Kidney (tissue), 14 donors: ENCODE measurements around the gene TCERG1L. TPM values are rescaled to one million over a fixed set of nuclear protein-coding genes. Genes with fewer than 3 reads are reported as not detected.

Experiments
- DNase-seq, 5 donors: peaks; one replicate each; pipeline ENCODE4 v3.0.0-alpha.2; 2013 to 2020
- FAIRE-seq: peaks from 2 replicates; lab custom pipeline; 2012; peaks lifted over from hg19 to GRCh38; lab: Jason Lieb, UNC
- H3K27ac ChIP-seq, 2 donors: one replicate each; pipeline ENCODE4 v1.7.0; 2013; ENCODE audit warnings: low read depth in 2 of 2, low read length in 2 of 2, inconsistent platforms in 1 of 2
- H3K27me3 ChIP-seq: one replicate; pipeline ENCODE4 v1.7.1; 2013; ENCODE audit warnings: low read length, inconsistent platforms; ENCODE audit not compliant: control insufficient read depth, insufficient read depth
- H3K36me3 ChIP-seq, 3 donors: one replicate each; pipeline versions ENCODE4 v1.7.0 to v1.7.1; 2013; ENCODE audit warnings: low read length in 3 of 3, control low read depth in 1 of 3, inconsistent platforms in 1 of 3; ENCODE audit not compliant: insufficient read depth in 3 of 3, control insufficient read depth in 2 of 3
- H3K4me1 ChIP-seq, 3 donors: one replicate each; pipeline versions ENCODE4 v1.7.0 to v1.7.1; 2013; ENCODE audit warnings: low read length in 3 of 3, inconsistent platforms in 1 of 3, low read depth in 1 of 3; ENCODE audit not compliant: control insufficient read depth in 2 of 3, insufficient read depth in 2 of 3
- H3K4me3 ChIP-seq, 3 donors: one replicate each; pipeline versions ENCODE4 v1.7.0 to v1.8.1; 2013; ENCODE audit warnings: low read length in 3 of 3, control low read depth in 1 of 3, inconsistent platforms in 1 of 3
- H3K9ac ChIP-seq, 3 donors: one replicate each; pipeline versions ENCODE4 v1.7.0 to v1.7.1; 2013; ENCODE audit warnings: low read length in 3 of 3, control low read depth in 1 of 3, inconsistent platforms in 1 of 3
- H3K9me3 ChIP-seq, 3 donors: one replicate each; pipeline versions ENCODE4 v1.7.0 to v1.7.1; 2013; ENCODE audit warnings: low read length in 3 of 3, control low read depth in 1 of 3, inconsistent platforms in 1 of 3; ENCODE audit not compliant: control insufficient read depth in 2 of 3, insufficient read depth in 1 of 3
- CTCF ChIP-seq: IDR thresholded peaks from 3 replicates; pipeline ENCODE4 v1.5.1; 2012; ENCODE audit warnings: mild to moderate bottlenecking, moderate library complexity, borderline replicate concordance; ENCODE audit not compliant: insufficient read depth; ENCODE audit errors: extremely low read depth
- intact Hi-C: fragments of 100-400 bp; cut with DNase I; formaldehyde crosslinking; loops from one replicate; pipeline ENCODE4 v1.11.1; 2022
- polyA plus RNA-seq: library from polyadenylated mRNA; stranded (reverse); fragments of 350-450 nt; fragmentation: Illumina TruSeq; extraction: RNeasy Lipid Tissue Mini Kit (QIAGEN cat#74804); gene quantifications from one replicate; pipeline ENCODE4 v1.2.3, GENCODE V29; 2014; ENCODE audit warnings: low read depth, low replicate concordance; ENCODE audit not compliant: insufficient read depth
- total RNA-seq: library from RNA; stranded (reverse); fragmentation: NEBNext Ultra II Directional; extraction: Animal tissue kit (Norgen Biotek cat#: 25700); gene quantifications from one replicate; pipeline ENCODE4 v1.2.1, GENCODE V29; 2021
- donor health status: control.
- donor health status: control.
- donor health status: control.
- donor health status: control.
- donor health status: control.
- donor health status: DM: yes; HTN: yes; CAD: no.
- donor health status: Normal renal cell carcinoma (clear cell type).

TCERG1L gene
- total and polyA plus RNA-seq, 2 donors from 2014 or later, result not detected

GRCh38 chr10:131250454-131251145 lies 60.9 kb downstream of the TCERG1L start:
- FAIRE-seq (no peak), DNase-seq (peak in 3 of 5 donors; percentile 63 to 75 (median 68))
- no peak overlapping the region for H3K9ac ChIP-seq
- no peaks in the 10 kb centered on the region for H3K9me3 ChIP-seq
- intact Hi-C loops, result no loop called here
- peaks cover 2% of the 10 kb centered on the region for H3K27me3 ChIP-seq
- H3K4me3 ChIP-seq, result no peak overlapping the region
- no peak overlapping the region for H3K27ac ChIP-seq
- no peaks in the 10 kb centered on the region for H3K4me1 ChIP-seq
- TF ChIP-seq CTCF, result no peak
- no peaks in the 10 kb centered on the region for H3K36me3 ChIP-seq

DNA sequence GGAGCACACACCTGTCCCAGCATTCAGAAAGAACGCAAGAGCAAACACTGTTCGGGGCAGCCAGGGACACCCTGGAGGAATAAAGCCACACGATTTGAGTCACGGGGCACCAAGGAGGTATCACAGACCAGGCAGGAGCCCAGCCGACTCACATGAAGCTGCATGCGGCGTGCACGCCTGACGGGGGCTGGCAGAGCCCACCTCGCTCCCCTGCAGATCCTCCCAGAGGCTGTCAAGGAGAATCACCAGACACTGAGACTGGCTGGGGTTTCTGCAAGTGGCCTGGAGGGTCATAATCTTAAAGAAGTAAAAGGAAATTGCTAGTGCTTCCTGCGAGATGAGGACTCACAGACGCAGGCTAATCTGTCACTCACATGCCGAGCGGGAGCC lies 61.6 kb downstream of the TCERG1L start:
- Histone ChIP-seq H3K4me1 (no peaks in the 10 kb centered on the region), H3K36me3 (no peaks in the 10 kb centered on the region), H3K4me3 (no peak overlapping the region), H3K27me3 (peaks cover 2% of the 10 kb centered on the region), H3K9ac (no peak overlapping the region), H3K9me3 (no peaks in the 10 kb centered on the region), H3K27ac (no peak overlapping the region)
- TF ChIP-seq CTCF, result no peak
- DNase-seq (peak in 3 of 5 donors; percentile 13 to 34 (median 26)), FAIRE-seq (no peak)
- intact Hi-C loops, result no loop called here

- intact Hi-C loops, result no loop called here
- Histone ChIP-seq H3K4me3 (no peak overlapping the region), H3K36me3 (no peaks in the 10 kb centered on the region), H3K27ac (no peak overlapping the region), H3K9me3 (no peaks in the 10 kb centered on the region), H3K4me1 (no peaks in the 10 kb centered on the region), H3K27me3 (peaks cover 2% of the 10 kb centered on the region), H3K9ac (no peak overlapping the region)
- FAIRE-seq (no peak), DNase-seq (peak in 3 of 5 donors; percentile 40 to 59 (median 50))
- TF ChIP-seq CTCF, result no peak
These were observed 62.1 kb downstream of the TCERG1L start for GRCh38 chr10:131249238-131249954.
